Duodenal mucosa (tissue), 2 donors: ENCODE measurements around the gene USP17L24.
"Not testable (repeated sequence)": the region's sequence is repeated elsewhere in the genome, so short reads cannot be mapped to it uniquely, and the experiment has no call there.

ENCODE experiments used
- H3K27ac ChIP-seq: one replicate; pipeline ENCODE4 v1.7.0; 2013; ENCODE audit warnings: low read depth, low read length
- H3K27me3 ChIP-seq, 2 donors: one replicate each; pipeline ENCODE4 v1.7.0; 2013; ENCODE audit warnings: low read length in 2 of 2, control low read depth in 1 of 2; ENCODE audit not compliant: insufficient read depth in 2 of 2, control insufficient read depth in 1 of 2
- H3K36me3 ChIP-seq, 2 donors: one replicate each; pipeline ENCODE4 v1.7.0; 2013; ENCODE audit warnings: low read length in 2 of 2, control low read depth in 1 of 2; ENCODE audit not compliant: insufficient read depth in 2 of 2, control insufficient read depth in 1 of 2
- H3K4me1 ChIP-seq, 2 donors: one replicate each; pipeline ENCODE4 v1.7.0; 2013; ENCODE audit warnings: low read length in 2 of 2, control low read depth in 1 of 2; ENCODE audit not compliant: insufficient read depth in 2 of 2, control insufficient read depth in 1 of 2
- H3K4me3 ChIP-seq, 2 donors: one replicate each; pipeline ENCODE4 v1.7.0; 2013; ENCODE audit warnings: low read length in 2 of 2, low read depth in 1 of 2
- H3K9ac ChIP-seq, 2 donors: one replicate each; pipeline ENCODE4 v1.7.0; 2013; ENCODE audit warnings: low read length in 2 of 2, low read depth in 1 of 2
- H3K9me3 ChIP-seq, 2 donors: one replicate each; pipeline ENCODE4 v1.7.0; 2013; ENCODE audit warnings: low read length in 2 of 2, control low read depth in 1 of 2; ENCODE audit not compliant: control insufficient read depth in 1 of 2

USP17L24 gene, protein sequence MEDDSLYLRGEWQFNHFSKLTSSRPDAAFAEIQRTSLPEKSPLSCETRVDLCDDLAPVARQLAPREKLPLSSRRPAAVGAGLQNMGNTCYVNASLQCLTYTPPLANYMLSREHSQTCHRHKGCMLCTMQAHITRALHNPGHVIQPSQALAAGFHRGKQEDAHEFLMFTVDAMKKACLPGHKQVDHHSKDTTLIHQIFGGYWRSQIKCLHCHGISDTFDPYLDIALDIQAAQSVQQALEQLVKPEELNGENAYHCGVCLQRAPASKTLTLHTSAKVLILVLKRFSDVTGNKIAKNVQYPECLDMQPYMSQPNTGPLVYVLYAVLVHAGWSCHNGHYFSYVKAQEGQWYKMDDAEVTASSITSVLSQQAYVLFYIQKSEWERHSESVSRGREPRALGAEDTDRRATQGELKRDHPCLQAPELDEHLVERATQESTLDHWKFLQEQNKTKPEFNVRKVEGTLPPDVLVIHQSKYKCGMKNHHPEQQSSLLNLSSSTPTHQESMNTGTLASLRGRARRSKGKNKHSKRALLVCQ

DNA sequence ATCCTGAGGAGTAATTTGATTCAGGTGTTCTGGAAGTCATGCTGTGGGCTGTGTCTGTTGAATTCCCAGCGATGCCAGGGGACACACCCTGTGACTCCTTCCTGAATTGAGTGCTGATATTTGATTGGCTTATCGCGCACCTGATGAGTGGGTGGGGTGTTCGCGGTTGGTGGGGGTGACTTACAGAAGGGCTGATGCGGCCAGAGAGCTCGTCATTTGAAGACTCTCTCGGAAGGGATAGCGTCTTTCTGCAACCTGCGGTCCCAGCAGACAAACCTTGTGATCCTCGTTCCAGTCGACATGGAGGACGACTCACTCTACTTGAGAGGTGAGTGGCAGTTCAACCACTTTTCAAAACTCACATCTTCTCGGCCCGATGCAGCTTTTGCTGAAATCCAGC is at the start of gene USP17L24:
Gene USP17L24 (plus strand): TSS at position 301 of the 400 bp plus-strand sequence. CDS start 0 bp downstream, at position 301.
- not testable (repeated sequence) for H3K4me1 ChIP-seq, H3K27ac ChIP-seq, H3K36me3 ChIP-seq, H3K9me3 ChIP-seq, H3K9ac ChIP-seq, H3K27me3 ChIP-seq, H3K4me3 ChIP-seq

DNA sequence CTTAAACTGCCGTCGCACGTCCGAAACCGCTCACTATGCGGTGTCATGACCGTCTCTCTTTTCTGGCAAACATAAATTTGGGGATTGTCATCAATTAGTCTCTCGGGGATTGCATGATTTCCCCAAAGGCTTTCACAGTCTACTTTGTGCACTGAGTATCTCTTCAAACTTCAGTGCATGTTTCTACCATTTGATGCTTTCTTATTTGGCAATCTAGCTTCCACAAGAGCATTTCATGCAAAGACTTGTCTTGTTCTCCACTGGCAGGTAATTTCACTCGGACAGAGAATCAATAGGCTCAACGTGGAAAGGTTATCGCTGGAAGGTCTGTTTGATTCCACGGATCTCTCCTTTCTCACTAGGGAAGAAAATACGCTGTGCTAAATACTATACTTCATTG is 774 bp upstream of the USP17L24 start:
- not testable (repeated sequence) for H3K9ac ChIP-seq, H3K27ac ChIP-seq, H3K27me3 ChIP-seq, H3K4me3 ChIP-seq, H3K4me1 ChIP-seq, H3K36me3 ChIP-seq, H3K9me3 ChIP-seq

DNA sequence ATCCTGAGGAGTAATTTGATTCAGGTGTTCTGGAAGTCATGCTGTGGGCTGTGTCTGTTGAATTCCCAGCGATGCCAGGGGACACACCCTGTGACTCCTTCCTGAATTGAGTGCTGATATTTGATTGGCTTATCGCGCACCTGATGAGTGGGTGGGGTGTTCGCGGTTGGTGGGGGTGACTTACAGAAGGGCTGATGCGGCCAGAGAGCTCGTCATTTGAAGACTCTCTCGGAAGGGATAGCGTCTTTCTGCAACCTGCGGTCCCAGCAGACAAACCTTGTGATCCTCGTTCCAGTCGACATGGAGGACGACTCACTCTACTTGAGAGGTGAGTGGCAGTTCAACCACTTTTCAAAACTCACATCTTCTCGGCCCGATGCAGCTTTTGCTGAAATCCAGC is 4.6 kb downstream of the USP17L24 start, which contains the start of gene USP17L25:
Gene USP17L25 (plus strand): TSS at position 301 of the 400 bp plus-strand sequence. CDS start 0 bp downstream, at position 301.
- H3K36me3 ChIP-seq, H3K27ac ChIP-seq, H3K4me3 ChIP-seq, H3K27me3 ChIP-seq, H3K9me3 ChIP-seq, H3K9ac ChIP-seq, H3K4me1 ChIP-seq: not testable (repeated sequence)

DNA sequence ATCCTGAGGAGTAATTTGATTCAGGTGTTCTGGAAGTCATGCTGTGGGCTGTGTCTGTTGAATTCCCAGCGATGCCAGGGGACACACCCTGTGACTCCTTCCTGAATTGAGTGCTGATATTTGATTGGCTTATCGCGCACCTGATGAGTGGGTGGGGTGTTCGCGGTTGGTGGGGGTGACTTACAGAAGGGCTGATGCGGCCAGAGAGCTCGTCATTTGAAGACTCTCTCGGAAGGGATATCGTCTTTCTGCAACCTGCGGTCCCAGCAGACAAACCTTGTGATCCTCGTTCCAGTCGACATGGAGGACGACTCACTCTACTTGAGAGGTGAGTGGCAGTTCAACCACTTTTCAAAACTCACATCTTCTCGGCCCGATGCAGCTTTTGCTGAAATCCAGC is 9.4 kb downstream of the USP17L24 start, which contains the start of gene USP17L26:
Gene USP17L26 (plus strand): TSS at position 301 of the 400 bp plus-strand sequence. CDS start 0 bp downstream, at position 301.
- not testable (repeated sequence) for H3K27ac ChIP-seq, H3K36me3 ChIP-seq, H3K4me3 ChIP-seq, H3K4me1 ChIP-seq, H3K27me3 ChIP-seq, H3K9ac ChIP-seq, H3K9me3 ChIP-seq

DNA sequence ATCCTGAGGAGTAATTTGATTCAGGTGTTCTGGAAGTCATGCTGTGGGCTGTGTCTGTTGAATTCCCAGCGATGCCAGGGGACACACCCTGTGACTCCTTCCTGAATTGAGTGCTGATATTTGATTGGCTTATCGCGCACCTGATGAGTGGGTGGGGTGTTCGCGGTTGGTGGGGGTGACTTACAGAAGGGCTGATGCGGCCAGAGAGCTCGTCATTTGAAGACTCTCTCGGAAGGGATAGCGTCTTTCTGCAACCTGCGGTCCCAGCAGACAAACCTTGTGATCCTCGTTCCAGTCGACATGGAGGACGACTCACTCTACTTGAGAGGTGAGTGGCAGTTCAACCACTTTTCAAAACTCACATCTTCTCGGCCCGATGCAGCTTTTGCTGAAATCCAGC is 14.1 kb downstream of the USP17L24 start, which contains the start of gene USP17L5:
Gene USP17L5 (plus strand): TSS at position 301 of the 400 bp plus-strand sequence. CDS start 0 bp downstream, at position 301.
- H3K4me1 ChIP-seq, H3K4me3 ChIP-seq, H3K9ac ChIP-seq, H3K27ac ChIP-seq, H3K9me3 ChIP-seq, H3K27me3 ChIP-seq, H3K36me3 ChIP-seq: not testable (repeated sequence)

DNA sequence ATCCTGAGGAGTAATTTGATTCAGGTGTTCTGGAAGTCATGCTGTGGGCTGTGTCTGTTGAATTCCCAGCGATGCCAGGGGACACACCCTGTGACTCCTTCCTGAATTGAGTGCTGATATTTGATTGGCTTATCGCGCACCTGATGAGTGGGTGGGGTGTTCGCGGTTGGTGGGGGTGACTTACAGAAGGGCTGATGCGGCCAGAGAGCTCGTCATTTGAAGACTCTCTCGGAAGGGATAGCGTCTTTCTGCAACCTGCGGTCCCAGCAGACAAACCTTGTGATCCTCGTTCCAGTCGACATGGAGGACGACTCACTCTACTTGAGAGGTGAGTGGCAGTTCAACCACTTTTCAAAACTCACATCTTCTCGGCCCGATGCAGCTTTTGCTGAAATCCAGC is 18.9 kb downstream of the USP17L24 start, which contains the start of gene USP17L27:
Gene USP17L27 (plus strand): TSS at position 301 of the 400 bp plus-strand sequence. CDS start 0 bp downstream, at position 301.
- H3K27me3 ChIP-seq, H3K4me3 ChIP-seq, H3K9ac ChIP-seq, H3K9me3 ChIP-seq, H3K4me1 ChIP-seq, H3K36me3 ChIP-seq, H3K27ac ChIP-seq: not testable (repeated sequence)

DNA sequence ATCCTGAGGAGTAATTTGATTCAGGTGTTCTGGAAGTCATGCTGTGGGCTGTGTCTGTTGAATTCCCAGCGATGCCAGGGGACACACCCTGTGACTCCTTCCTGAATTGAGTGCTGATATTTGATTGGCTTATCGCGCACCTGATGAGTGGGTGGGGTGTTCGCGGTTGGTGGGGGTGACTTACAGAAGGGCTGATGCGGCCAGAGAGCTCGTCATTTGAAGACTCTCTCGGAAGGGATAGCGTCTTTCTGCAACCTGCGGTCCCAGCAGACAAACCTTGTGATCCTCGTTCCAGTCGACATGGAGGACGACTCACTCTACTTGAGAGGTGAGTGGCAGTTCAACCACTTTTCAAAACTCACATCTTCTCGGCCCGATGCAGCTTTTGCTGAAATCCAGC is 23.6 kb downstream of the USP17L24 start, which contains the start of gene USP17L28:
Gene USP17L28 (plus strand): TSS at position 301 of the 400 bp plus-strand sequence. CDS start 0 bp downstream, at position 301.
- H3K4me3 ChIP-seq, H3K36me3 ChIP-seq, H3K9ac ChIP-seq, H3K27ac ChIP-seq, H3K9me3 ChIP-seq, H3K27me3 ChIP-seq, H3K4me1 ChIP-seq: not testable (repeated sequence)

DNA sequence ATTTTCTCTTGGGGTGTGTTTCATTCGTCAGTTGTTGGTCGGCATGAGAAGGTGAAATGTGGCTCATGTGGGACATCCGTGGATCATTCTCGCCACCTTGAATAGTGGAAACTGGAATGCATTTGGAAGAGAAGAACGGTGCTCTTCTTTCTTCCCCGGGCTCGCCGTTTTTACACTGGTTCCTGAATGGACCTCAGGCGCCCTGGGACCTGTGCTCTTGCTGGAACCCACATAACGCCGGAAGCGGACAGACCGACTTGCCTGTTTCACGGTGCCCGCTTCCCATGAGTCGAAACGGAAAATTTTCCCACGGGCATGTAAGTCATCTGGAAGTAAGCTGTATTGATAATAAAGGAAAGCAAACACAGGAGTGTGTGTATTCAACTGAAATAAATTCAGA is 25.9 kb downstream of the USP17L24 start:
- not testable (repeated sequence) for H3K4me3 ChIP-seq, H3K4me1 ChIP-seq, H3K27me3 ChIP-seq, H3K9me3 ChIP-seq, H3K9ac ChIP-seq, H3K27ac ChIP-seq, H3K36me3 ChIP-seq

DNA sequence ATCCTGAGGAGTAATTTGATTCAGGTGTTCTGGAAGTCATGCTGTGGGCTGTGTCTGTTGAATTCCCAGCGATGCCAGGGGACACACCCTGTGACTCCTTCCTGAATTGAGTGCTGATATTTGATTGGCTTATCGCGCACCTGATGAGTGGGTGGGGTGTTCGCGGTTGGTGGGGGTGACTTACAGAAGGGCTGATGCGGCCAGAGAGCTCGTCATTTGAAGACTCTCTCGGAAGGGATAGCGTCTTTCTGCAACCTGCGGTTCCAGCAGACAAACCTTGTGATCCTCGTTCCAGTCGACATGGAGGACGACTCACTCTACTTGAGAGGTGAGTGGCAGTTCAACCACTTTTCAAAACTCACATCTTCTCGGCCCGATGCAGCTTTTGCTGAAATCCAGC is 28.4 kb downstream of the USP17L24 start, which contains the start of gene USP17L29:
Gene USP17L29 (plus strand): TSS at position 301 of the 400 bp plus-strand sequence. CDS start 0 bp downstream, at position 301.
- H3K27me3 ChIP-seq, H3K4me3 ChIP-seq, H3K9me3 ChIP-seq, H3K9ac ChIP-seq, H3K27ac ChIP-seq, H3K36me3 ChIP-seq, H3K4me1 ChIP-seq: not testable (repeated sequence)

DNA sequence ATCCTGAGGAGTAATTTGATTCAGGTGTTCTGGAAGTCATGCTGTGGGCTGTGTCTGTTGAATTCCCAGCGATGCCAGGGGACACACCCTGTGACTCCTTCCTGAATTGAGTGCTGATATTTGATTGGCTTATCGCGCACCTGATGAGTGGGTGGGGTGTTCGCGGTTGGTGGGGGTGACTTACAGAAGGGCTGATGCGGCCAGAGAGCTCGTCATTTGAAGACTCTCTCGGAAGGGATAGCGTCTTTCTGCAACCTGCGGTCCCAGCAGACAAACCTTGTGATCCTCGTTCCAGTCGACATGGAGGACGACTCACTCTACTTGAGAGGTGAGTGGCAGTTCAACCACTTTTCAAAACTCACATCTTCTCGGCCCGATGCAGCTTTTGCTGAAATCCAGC is 37.9 kb downstream of the USP17L24 start, which contains the start of gene USP17L30:
Gene USP17L30 (plus strand): TSS at position 301 of the 400 bp plus-strand sequence. CDS start 0 bp downstream, at position 301.
- not testable (repeated sequence) for H3K27ac ChIP-seq, H3K36me3 ChIP-seq, H3K9me3 ChIP-seq, H3K4me3 ChIP-seq, H3K4me1 ChIP-seq, H3K27me3 ChIP-seq, H3K9ac ChIP-seq
